Measurements from ENCODE around the gene TPD52L2.
"Not testable (repeated sequence)": the region's sequence is repeated elsewhere in the genome, so short reads cannot be mapped to it uniquely, and the experiment has no call there.

DNA sequence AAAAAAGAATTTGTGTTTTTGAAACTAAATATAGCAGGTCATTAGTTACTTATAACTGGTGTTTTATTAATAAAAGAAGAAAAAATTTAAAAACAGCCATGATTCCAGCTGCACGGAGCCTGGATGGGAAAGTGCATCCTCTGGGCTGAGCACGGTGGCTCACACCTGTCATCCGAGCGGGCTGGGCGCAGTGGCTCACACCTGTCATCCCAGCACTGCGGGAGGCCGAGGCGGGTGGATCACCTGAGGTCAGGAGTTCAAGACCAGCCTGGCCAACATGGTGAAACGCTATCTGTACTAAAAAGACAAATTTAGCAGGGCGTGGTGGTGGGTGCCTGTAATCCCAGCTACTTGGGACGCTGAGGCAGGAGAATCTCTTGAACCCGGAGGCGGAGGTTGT, 15.8 kb downstream of the TPD52L2 start:
- TF ChIP-seq, protein P1, sequence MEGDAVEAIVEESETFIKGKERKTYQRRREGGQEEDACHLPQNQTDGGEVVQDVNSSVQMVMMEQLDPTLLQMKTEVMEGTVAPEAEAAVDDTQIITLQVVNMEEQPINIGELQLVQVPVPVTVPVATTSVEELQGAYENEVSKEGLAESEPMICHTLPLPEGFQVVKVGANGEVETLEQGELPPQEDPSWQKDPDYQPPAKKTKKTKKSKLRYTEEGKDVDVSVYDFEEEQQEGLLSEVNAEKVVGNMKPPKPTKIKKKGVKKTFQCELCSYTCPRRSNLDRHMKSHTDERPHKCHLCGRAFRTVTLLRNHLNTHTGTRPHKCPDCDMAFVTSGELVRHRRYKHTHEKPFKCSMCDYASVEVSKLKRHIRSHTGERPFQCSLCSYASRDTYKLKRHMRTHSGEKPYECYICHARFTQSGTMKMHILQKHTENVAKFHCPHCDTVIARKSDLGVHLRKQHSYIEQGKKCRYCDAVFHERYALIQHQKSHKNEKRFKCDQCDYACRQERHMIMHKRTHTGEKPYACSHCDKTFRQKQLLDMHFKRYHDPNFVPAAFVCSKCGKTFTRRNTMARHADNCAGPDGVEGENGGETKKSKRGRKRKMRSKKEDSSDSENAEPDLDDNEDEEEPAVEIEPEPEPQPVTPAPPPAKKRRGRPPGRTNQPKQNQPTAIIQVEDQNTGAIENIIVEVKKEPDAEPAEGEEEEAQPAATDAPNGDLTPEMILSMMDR (IDR thresholded peaks at IDR 0.05): not testable (repeated sequence)
- TF ChIP-seq POLR2A, POLR2AphosphoS5, EP300 (IDR thresholded peaks at IDR 0.05): not testable (repeated sequence)
